ENCODE data around the gene NR1H3. TPM values are rescaled to one million over a fixed set of nuclear protein-coding genes. Genes with fewer than 3 reads are reported as not detected.

Gene NR1H3
- total and polyA plus RNA-seq, 10 of the 15 experiments (the other 5 are each of a cell fraction or from before 2014, with no cell fraction given) = 2.6 to 8.9 (median 4.5) TPM

DNA sequence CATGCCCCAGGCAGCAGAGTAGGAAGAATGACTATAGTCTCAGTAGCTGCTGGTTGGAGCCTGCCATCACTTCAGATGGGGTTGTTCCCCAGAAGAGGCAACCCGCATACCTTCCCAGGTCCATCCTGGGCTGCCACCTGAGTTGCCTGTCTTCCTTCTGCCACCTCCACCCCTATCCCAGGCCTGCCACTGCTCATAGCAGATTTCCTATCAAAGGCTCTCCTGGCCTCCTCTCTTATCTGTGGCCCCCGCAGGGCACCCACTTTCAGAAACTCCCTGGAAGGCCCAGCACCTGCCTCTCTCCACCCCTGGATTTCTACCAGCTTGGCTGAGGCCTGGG lies 649 bp upstream of the NR1H3 start:
- ATAC-seq = no peak
- ChIA-PET CTCF (interaction anchor here (1.1 to 1.8 kb wide), 6 partner anchors 8 to 79 kb away, joined by 3 to 11 read pairs (median 4); partner anchors contain the start of genes ACP2 and MADD), SMC1A (ENCODE audit: uncharacterized antibody, unreplicated experiment) (interaction anchor here (1.3 to 1.4 kb wide), 2 partner anchors 79 to 155 kb away, joined by 4 to 6 read pairs; no protein-coding TSS in a partner anchor), RAD21 (ENCODE audit: unreplicated experiment) (interaction anchor here (0.7 kb wide), 1 partner anchor 10 kb away, joined by 3 read pairs; no protein-coding TSS in a partner anchor), POLR2A (no interaction called here)
- no peaks in the 10 kb centered on the region for H3K9me3 ChIP-seq (replicated peaks; ENCODE audit: control insufficient read depth, insufficient read depth, low read length)
- intact Hi-C loops (cut with micrococcal nuclease; ENCODE audit: unreplicated experiment) = no loop called here
- H3K4me2 ChIP-seq (ENCODE audit: control insufficient read depth, insufficient read depth) = no peak overlapping the region
- no peak overlapping the region for H3K27ac ChIP-seq (ENCODE audit: control insufficient read depth, insufficient read depth)
- H2AFZ ChIP-seq (ENCODE audit: control insufficient read depth, low read depth, low read length) = no peak overlapping the region
- H3K9ac ChIP-seq (ENCODE audit: control insufficient read depth, insufficient read depth, low read length) = no peak overlapping the region
- DNase-seq (ENCODE audit: low read depth, low spot score) = no peak
- no peak for FAIRE-seq
- 66% methylated on average over 2 of the region's 2 CpGs for WGBS (ENCODE audit: insufficient coverage, insufficient replicate concordance, low lambda C conversion rate, missing lambda C conversion rate)
- H3K36me3 ChIP-seq (ENCODE audit: control insufficient read depth in 2 of 2, insufficient read depth in 2 of 2, low read length in 1 of 2) = no peaks in the 10 kb centered on the region
- H3K79me2 ChIP-seq (ENCODE audit: control insufficient read depth, insufficient read depth, low read length) = no peaks in the 10 kb centered on the region
- no peaks in the 10 kb centered on the region for H3K4me1 ChIP-seq (ENCODE audit: control insufficient read depth, insufficient read depth, low read length)
- no peaks in the 10 kb centered on the region for H3K27me3 ChIP-seq (replicated peaks in 1 of 2; ENCODE audit: control insufficient read depth in 2 of 2, insufficient read depth in 2 of 2, low read length in 1 of 2)
- H3K4me3 ChIP-seq = no peak overlapping the region
- BruUV-seq (replicated peaks) = no TSS peak
- in situ Hi-C loops (cut with MboI) = no loop called here
- no peaks in the 10 kb centered on the region for H4K20me1 ChIP-seq (ENCODE audit: control insufficient read depth, insufficient read depth)
- no peak for TF ChIP-seq PRDM15 (CRISPR knock-in tag; IDR thresholded peaks at IDR 0.05)
- TF ChIP-seq PML (IDR thresholded peaks at IDR 0.05; ENCODE audit: low read length) = no peak
- no peak for TF ChIP-seq HDAC2 (IDR thresholded peaks at IDR 0.05)
- TF ChIP-seq YY1 (IDR thresholded peaks at IDR 0.05; ENCODE audit: low read depth, low read length) = no peak
- no peak for TF ChIP-seq MTA2 (IDR thresholded peaks at IDR 0.05; ENCODE audit: low read depth)
- TF ChIP-seq EED (IDR thresholded peaks at IDR 0.05; ENCODE audit: low read depth) = no peak
- no peak for TF ChIP-seq CHD2 (IDR thresholded peaks at IDR 0.05; ENCODE audit: borderline replicate concordance, low read depth, low read length)
- TF ChIP-seq, protein P1, sequence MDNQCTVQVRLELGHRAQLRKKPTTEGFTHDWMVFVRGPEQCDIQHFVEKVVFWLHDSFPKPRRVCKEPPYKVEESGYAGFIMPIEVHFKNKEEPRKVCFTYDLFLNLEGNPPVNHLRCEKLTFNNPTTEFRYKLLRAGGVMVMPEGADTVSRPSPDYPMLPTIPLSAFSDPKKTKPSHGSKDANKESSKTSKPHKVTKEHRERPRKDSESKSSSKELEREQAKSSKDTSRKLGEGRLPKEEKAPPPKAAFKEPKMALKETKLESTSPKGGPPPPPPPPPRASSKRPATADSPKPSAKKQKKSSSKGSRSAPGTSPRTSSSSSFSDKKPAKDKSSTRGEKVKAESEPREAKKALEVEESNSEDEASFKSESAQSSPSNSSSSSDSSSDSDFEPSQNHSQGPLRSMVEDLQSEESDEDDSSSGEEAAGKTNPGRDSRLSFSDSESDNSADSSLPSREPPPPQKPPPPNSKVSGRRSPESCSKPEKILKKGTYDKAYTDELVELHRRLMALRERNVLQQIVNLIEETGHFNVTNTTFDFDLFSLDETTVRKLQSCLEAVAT (IDR thresholded peaks at IDR 0.05) = no peak
- TF ChIP-seq TCF12 (IDR thresholded peaks at IDR 0.05; ENCODE audit: low read depth, low read length) = no peak
- TF ChIP-seq, protein P2, sequence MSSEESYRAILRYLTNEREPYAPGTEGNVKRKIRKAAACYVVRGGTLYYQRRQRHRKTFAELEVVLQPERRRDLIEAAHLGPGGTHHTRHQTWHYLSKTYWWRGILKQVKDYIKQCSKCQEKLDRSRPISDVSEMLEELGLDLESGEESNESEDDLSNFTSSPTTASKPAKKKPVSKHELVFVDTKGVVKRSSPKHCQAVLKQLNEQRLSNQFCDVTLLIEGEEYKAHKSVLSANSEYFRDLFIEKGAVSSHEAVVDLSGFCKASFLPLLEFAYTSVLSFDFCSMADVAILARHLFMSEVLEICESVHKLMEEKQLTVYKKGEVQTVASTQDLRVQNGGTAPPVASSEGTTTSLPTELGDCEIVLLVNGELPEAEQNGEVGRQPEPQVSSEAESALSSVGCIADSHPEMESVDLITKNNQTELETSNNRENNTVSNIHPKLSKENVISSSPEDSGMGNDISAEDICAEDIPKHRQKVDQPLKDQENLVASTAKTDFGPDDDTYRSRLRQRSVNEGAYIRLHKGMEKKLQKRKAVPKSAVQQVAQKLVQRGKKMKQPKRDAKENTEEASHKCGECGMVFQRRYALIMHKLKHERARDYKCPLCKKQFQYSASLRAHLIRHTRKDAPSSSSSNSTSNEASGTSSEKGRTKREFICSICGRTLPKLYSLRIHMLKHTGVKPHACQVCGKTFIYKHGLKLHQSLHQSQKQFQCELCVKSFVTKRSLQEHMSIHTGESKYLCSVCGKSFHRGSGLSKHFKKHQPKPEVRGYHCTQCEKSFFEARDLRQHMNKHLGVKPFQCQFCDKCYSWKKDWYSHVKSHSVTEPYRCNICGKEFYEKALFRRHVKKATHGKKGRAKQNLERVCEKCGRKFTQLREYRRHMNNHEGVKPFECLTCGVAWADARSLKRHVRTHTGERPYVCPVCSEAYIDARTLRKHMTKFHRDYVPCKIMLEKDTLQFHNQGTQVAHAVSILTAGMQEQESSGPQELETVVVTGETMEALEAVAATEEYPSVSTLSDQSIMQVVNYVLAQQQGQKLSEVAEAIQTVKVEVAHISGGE (CRISPR knock-in tag; IDR thresholded peaks at IDR 0.05) = no peak
- no peak for TF ChIP-seq CBFB (IDR thresholded peaks at IDR 0.05; ENCODE audit: low read depth)
- no peak for TF ChIP-seq MYC (IDR thresholded peaks at IDR 0.05; ENCODE audit: insufficient read depth, insufficient read length, insufficient replicate concordance, low read length, severe bottlenecking)
- no peak for TF ChIP-seq ETV6 (conservative IDR thresholded peaks at IDR 0.05 in 1 of 2, IDR thresholded peaks at IDR 0.05 in 1 of 2; ENCODE audit: borderline replicate concordance in 1 of 2, low read depth in 1 of 2)
- TF ChIP-seq ZBTB33 (IDR thresholded peaks at IDR 0.05) = no peak
- no peak for TF ChIP-seq JUNB (IDR thresholded peaks at IDR 0.05)

Data from GM12878 (cell line).